Stimulated activated CD8-positive, alpha-beta memory T cell treated with anti-CD3 and anti-CD28 coated beads, Interleukin-7, amount 100 ng/mL, for 48 hours (primary cell): Measurements from ENCODE around the gene LIF.
A peak's percentile ranks its signal among the peaks of the same experiment; 100 is the strongest.
"Not testable (repeated sequence)": the region's sequence is repeated elsewhere in the genome, so short reads cannot be mapped to it uniquely, and the experiment has no call there.

Experiments
- DNase-seq, 2 donors: peaks; one replicate each; pipeline ENCODE4 v3.0.0-alpha.2; 2020; ENCODE audit warnings: low read depth in 1 of 2; ENCODE audit errors: extremely low read depth in 1 of 2

The LIF gene

DNA sequence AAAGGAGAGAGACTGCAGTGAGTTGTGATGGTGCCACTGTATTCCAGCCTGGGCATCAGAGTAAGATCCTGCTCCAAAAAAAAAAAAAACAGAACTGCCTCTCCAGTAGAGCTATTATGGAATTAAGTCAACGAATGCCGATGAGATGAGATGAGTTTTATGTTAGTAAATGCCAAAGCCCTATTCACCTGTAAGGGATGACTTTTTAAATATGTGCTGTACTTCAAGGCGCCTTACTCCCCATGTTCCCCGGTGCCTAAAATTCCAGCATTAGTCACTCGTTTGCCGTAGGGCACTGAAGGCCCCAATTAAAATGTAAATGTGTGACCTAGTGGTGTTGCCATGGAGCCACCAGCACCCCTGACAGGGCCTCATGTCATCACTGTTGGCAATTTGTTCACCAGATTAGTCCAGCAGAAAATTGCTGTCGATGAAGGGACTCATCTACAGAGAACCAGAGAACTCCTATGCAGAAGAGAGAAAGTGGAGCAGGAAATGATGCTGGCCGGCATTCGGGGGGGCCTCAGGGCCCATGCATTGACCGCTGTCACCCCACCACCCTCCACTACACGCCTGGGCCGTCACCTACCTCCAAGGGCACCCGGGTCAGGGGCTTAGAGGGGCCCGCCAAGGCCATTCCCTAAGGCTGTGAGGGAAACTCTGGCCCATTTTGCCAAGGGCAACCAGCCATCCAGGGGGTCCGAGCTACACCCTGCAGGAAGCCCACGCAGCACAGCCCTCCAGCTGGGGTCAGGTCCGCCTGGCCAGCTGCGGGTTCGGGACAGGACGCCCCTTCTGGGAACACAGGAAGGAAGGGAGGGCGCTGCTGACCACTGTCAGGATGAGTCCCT lies 17.8 kb downstream of the LIF start:
- DNase-seq, result no peak

DNA sequence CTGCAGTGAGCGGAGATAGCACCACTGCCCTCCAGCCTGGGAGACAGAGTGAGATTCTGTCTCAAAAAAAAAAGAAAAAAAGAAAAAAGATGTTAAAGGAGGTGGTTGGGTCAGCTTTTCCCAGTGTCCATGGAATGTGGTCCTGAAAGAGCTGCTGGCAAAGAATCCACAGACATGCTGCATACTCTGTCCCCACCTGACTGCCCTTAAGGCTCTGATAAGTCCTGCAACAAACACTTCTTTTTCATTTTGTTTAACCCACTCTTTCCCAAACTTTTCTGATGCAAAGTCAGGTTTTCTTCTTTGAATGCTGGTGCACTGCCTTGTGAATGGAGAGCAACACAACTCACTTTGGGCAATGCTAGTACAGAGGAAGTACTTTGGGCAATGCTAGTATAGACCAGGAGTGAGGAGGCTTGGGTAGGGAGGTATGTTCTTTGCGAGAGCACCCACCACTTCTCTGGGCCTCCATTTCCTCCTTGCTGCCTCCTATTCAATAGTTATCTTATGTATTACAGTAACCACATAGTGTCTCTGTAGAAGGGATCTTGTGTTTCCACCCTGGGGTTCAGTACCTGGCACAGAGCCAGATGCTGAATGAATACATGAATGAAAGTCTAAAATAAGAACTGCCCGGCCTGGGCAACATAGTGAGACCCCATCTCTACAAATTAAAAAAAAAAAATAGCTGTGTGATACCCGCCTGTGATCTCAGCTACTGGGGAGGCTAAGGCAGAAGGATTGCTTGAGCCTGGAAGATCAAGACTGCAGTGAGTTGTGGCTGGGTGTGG lies 18.9 kb downstream of the LIF start:
- no peak for DNase-seq

DNA sequence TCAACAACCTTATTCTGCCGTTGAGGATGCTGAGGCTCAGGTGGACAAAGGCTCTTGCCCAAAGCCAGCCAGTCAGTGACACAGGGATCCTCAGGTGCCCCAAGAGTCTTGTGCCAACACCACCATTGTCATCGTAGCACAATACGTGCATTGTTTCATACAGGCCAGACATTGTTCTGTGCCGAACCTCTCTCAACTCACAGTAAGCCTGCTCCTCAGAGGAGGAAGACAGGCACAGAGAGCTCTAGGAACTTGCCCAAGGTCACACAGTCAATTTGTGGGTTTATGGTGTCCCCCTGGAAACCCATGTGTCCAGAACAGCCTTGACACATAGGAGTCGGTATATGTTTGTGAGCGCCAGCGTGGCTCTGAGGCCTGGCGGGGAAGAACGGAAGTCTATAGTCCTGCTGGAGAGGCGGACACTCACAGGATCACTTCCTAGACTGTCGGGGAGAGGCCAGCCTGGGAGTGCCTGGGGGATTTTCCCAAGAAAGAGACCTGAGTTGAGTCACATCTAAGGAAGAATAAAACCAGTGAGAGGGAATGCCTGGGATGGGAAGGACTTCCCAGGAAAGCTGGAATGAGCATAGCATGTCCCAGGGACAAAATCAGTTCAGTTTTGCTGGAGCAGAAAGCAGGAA lies 20.2 kb downstream of the LIF start:
- no peak for DNase-seq

DNA sequence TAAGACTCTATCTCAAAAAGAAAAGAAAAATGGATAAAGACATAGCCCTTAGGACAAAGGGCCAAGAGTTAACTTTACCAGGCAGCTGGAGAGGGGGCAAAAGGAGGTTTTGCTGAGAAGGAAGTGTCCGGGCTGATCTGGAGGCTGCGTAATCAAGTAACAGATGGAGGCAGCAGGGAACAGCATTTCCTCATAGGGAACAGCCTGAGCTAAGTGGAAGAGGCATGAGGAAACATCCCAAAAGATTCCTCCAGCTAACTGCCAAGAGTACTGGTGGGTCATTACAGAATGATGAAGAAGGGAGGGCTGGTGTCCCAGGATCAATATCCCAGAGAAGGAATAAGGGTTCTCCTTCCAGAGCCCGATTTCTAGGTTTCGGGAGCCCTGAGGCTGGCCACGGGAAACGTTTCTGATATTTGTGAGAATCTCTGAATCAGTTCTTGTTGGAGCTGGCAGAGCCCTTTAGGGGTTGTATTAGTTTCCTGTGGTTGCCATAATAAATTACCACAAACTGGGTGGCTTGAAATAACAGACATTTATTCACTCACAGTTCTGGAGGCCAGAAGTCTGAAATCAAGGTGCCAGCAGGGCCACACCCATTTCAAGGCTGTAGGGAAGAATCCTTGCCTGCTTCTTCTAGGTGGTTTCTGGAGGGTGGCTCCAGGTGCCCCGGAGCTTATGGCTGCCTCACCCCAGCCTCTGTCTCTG lies 21.2 kb downstream of the LIF start:
- no peak for DNase-seq

DNA sequence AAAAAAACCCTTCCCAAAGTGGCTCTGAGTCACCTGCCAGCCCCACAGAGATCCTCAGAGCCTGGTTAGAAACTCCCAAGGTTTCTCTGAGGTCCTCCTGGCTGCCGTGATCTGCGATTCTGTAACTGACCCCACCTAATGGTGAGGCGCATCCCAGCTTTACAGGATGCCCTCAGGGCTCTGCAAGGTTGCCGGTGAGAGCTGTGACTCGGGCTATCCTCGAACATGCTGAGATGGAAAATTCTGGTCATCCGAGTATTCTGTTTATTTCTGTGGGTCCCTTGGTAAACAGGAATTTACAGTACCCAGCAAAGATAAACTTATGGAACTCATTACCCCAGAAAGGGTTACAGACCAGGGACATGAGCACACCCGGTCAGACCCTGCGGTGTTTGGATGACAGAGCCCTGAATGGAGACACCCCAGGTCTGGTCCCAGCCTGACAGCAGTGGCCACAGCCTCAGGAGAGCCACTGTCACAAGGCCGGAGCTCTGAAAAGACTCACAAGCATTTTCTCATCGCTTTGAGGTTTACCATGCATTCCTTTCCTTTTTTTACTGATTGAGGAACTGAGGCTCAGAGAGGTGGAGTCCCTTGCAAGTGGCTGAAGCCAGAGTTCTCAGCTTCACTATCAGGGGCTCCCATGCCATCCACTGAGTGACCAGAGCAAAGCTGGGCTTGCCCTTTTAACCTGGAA lies 22.2 kb downstream of the LIF start:
- DNase-seq, result no peak

DNA sequence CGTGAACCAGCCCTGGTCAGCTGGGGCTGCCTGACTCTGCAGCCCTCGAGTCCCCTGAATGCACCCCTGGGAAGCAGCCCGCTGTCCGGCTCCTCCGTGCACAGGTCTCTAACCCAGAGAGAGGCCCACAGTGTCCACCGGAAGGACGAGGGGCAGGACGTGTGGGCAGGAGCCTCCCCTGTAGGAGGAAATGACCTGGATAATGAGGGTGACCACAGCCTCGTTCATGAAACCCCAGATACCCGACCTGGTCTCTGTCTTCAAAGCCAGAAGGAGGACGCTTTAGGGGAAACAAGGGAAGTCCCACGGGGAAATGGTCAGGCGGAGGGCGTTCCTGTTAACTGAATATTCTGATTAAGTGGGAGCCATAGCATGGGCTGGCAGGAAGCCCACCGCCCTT lies 23.3 kb downstream of the LIF start:
- DNase-seq, result no peak

DNA sequence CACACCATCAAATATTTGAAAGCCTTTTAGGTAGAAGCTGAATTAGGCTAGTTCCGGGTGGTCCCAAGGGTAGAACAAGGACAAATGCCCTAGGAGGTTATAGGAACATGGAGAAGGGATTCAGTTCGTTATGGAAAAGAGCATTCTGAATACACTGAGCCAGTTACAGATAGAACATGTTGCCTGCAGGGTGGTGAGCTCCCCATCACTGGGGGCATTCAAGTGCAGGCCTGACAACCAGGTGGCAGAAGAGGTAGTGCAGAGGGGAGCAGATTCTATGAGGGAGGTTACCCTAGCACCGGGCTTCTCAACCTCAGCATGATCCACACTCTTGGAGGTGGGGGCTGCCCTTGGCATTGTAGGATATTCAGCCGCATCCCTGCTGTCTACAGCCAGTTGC lies 24.2 kb downstream of the LIF start:
- no peak for DNase-seq

DNA sequence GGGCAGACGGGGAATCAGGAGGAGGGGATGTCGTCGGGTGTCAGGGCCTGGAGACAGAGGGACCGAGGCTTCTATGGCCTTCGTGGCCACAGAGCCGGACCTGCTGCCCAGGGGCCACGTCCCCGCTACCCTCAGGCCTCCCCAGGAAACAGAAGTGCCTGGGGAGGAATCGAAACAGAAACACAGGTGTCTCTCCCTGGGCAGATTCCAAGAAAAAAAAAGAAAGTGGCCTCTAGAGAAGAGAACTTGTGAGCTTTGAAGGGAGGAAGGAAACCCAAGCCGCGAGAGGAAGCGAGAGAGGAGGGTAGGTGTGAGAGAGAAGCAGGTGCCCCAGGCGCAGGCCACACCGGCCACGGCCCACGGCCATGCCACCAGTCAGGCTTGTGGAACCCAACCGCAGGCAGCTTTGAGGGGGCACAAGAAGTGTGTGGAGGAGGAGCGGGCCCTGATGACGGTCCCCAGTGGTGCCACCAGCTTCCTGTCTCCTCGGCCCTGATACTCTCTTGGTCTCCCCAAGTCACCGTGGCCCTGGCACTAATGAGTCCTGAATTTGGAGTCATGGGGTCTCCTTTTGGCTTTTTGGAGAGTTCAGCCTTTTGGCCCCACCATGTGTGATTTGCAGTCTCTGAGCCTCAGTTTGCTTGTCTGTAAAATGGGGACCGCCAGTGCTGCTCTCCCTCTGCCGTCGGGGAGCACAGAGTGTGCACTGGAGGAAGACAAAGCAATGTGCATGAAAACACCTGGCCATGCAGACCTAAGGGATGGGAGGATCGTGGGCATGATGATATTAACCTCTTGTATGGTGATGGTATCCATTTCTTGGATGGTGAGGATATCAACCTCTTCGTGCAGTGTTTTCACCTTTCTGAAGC lies 25.2 kb downstream of the LIF start:
- DNase-seq, result peak; percentile 59 to 60

DNA sequence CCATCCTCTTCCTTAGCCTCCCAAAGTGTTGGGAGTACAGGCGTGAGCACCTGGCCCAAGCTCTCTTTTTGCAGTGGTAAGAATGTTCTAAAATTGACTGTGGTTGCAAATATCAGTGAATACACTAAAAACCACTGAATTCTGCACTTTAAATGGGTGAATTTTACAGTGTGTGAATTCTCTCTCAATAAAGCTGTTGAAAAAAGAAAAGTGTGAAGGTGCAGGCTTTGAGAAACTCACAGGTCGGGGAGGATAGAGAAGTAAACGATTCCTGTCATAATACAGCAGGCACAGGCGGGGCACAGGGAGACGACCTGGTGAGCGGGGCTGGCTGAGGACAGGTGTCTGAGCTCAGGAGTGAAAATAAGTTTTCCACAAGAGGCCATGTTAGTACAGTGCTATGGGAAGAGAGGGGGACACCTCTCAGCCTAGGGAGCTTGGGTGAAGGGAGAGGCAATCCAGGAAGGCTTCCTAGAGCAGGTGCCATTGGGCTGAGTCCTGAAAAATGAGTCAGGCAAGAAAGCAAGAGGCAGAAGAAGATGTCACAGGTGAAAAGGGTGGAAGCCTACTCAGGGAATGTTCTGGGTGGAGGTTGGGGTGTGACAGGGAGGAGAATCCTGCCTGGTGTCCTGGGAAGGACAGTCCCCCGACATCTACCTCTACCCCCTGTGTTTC lies 26.1 kb downstream of the LIF start:
- no peak for DNase-seq

DNA sequence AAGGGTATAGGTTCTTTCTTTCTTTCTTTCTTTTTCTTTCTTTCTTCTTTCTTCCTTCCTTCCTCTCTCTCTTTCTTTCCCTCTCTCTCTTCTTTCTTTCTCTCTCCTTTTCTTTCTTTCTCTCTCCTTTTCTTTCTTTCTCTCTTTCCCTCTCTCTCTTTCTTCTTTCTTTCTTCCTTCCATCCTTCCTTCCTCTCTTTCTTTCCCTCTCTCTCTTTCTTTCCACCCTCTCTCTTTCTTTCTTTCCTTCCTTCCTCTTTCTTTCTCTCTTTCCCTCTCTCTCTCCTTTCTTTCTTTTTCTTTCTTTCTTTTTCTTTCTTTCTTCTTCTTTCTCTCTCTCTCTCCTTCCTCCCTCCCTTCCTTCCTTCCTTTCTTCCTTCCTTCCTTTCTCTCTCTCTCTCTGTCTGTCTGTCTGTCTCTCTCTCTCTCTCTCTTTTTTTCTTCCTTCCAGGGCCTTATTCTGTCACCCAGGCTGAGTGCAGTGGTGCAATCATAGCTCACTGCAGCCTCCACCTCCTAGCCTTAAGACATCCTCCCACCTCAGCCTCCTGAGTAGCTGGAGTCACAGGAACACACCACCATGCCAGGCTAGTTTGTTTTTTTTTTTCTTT lies 26.8 kb downstream of the LIF start:
- no peak for DNase-seq

DNA sequence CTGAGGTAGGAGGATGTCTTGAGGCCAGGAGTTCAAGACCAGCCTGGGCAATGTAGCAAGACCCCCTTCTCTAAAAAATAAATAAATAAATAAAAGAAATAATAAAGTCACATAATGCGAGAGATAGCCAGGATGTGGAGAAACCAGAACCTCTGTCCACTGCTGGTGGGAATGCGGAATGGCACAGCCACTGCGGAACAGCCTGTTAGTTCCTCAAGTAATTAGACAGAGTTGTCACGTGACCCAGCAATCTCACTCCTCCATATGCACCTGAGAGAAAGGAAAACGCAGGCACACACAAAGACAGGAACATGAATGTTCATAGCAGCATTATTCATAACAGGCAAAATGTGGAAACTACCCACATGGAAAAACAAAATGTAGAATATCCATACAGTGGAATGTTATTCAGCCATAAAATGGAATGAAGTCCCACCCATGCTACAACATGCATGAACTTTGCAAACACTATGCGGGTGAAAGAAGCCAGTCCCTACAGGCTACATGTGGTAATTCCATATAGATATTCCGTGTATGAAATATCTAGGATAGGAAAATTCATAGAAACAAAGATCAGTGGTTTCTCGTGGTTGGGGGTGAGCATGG lies 27.4 kb downstream of the LIF start:
- no peak for DNase-seq

DNA sequence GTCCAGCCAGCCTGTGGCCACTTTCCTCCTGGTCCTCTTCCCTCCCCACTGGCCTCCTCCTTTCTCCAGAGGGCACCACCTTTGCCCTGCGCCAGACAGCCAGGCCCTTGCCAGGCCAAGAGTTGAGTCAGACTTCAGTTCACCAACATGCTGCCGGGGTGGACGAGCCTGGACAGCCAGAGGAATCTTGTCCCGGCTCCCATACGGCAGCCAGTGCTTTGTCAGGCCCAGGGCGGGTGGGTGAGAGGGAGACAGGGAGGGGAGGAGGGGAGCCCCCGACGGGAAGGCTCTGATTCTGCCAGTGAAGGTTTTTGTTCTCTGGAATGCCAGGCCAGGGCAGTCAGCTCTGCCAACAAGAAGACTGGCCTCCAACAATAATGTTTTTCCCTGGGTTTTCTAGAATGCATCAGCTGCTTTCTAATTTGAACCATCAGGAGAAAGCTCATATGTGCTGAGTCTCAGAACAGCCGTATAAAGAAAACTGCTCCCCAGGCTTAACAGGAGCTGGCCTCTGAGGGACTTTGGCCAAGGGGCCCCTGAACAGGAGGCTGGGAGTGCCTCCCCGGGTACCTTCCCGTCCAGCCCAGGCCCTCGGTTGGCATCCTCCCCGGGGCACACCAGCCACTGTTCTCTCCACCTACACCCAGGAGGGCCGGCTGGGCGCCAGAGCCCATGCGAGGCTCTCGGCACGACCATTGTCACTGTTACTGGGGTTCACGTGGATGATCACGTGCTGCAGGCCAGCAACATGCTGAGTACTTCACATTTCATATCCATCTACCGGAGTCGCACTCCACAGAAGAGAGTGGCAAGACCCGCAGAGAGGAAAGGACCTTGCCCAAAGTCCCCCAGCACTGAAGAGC lies 28.6 kb downstream of the LIF start:
- no peak for DNase-seq

DNA sequence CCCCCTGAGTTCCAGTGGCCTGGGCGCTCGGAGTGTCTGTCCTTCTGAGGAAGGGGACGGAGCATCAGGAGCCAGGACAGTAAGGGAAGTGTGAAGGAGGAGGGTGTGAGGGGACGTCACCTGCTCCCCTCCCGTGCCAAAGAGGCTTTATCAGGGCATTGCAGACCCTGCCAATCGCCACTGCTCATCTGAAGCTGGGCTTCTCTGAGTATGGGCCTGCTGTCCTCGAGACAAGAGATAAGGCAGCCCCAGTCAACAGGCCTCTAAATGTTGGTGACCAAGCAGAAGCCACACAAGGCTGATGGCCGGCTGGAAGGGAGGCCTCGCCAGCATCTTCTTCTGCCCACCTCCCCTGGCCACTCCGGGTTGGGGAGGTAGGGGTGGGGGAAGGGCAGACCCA lies 29.8 kb downstream of the LIF start:
- no peak for DNase-seq

DNA sequence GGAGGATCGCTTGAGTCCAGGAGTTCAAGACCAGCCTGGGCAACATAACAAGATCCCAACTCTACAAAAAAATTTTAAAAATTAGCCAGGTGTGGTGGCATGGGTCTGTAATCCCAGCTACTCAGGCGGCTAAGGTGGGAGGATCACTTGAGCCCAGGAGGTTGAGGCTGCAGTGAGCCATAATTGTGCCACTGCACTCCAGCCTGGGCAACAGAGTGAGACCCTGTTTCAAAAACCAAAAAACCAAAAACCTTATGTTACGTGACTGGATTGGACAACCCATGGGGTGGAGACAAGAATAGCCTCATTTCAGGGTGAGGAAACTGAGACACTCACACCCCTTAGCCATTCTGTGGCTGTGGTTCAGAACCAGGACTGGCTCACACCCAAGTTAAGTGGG lies 30.3 kb downstream of the LIF start:
- not testable (repeated sequence) for DNase-seq

DNA sequence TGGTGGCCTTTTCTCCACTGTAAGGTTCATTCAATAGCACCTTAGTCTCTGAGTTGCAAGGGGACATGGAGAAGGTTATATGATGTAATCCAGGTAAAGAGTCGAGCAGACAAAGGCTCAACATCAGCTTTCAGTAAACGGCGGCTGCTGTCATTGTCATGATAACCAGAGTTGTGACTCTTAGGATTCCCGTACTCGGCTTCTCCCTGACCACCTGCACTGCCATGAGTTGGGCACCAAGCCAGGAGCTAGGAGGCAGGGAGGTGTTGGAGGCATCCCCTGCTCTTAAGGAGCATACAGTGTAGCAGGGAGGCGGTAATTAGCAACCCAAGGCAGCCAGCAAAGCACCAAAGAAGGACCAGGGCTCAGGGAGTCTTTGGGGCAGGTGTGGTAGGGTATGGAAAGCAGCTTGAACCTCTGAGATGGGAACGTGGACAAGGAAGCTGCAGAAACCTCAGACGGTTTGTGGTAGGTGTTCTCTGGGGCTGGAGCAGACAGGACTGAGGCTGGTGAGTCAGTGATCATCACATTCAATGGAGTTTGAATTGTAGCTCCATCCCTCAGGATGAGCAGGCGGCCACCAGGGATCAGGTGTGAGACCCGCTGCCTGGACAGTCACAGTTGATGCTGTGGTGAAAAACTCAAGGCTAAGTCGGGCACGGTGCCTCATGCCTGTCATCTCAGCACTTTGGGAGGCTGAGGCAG lies 31.7 kb downstream of the LIF start:
- DNase-seq, result no peak

DNA sequence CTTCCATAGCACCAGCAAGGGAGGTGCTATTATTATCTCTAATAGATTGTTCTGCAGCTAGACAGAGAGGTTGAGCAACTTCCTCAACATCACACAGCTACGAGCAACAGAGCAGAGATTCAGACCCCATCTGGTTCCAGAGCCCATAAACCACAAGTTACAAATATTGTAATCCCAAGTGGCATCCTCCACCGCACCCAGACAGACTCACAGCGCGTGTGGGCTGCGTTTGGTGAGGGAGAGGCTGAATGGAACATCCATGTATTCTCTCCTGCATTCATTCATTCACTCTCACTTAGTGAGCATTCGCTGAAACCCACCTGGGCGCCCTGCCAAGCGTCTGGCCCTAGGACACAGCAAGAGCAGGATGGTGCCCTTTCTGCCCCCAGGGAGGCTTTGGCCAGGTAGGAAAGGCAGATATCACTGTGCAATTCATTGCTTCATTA lies 33.5 kb downstream of the LIF start:
- DNase-seq, result no peak
